K562 (cell line): ENCODE results near the gene GALNS. TPM values are rescaled to one million over a fixed set of nuclear protein-coding genes. Genes with fewer than 3 reads are reported as not detected.

ENCODE experiments used
- ASH1L ChIP-seq: fragments of 450-650 bp; IDR thresholded peaks from 2 replicates; pipeline ENCODE4 v1.6.1; 2018; ENCODE audit warnings: borderline replicate concordance, mild to moderate bottlenecking, low read depth; ENCODE audit not compliant: partially characterized antibody
- ATF7 ChIP-seq: fragments of 450-650 bp; IDR thresholded peaks from 2 replicates; pipeline ENCODE4 v1.7.1; 2014; ENCODE audit warnings: mild to moderate bottlenecking, moderate library complexity
- CREB3L1 ChIP-seq: fragments of 450-650 bp; IDR thresholded peaks from 2 replicates; pipeline ENCODE4 v1.6.1; 2014; ENCODE audit warnings: low read depth, mild to moderate bottlenecking, moderate library complexity, borderline replicate concordance
- E2F1 ChIP-seq: sonication (generic); formaldehyde crosslinking; IDR thresholded peaks from 2 replicates; pipeline ENCODE4 v1.8.1; 2023; ENCODE audit warnings: mild to moderate bottlenecking, missing genetic modification reagents, moderate library complexity
- FOXJ2 ChIP-seq: fragments of 200-800 bp; sonication (Bioruptor generic); IDR thresholded peaks from 2 replicates; pipeline ENCODE4 v1.6.1; 2016; ENCODE audit warnings: missing genetic modification characterization, missing compliant biosample characterization
- FUS ChIP-seq: fragments of 200-400 bp; formaldehyde crosslinking; optimal IDR thresholded peaks from 2 replicates; pipeline ENCODE3; 2017; ENCODE audit warnings: low read depth, low read length
- GTF2E2 ChIP-seq: fragments of 200-800 bp; sonication (Bioruptor generic); IDR thresholded peaks from 2 replicates; pipeline ENCODE4 v1.6.1; 2016; ENCODE audit warnings: missing genetic modification characterization, missing compliant biosample characterization
- JUN ChIP-seq, 2 experiments: sonication (generic) in 1 of 2; formaldehyde crosslinking in 1 of 2; IDR thresholded peaks; 2 replicates each; pipeline versions ENCODE4 v1.6.1 to v1.8.0; 2012 to 2022; ENCODE audit warnings: borderline replicate concordance in 2 of 2, mild to moderate bottlenecking in 2 of 2, improper control_type of control experiment in 1 of 2, low read depth in 1 of 2, low read length in 1 of 2, missing genetic modification reagents in 1 of 2
- PHF20 ChIP-seq: fragments of 450-650 bp; IDR thresholded peaks from 2 replicates; pipeline ENCODE4 v1.6.1; 2018; ENCODE audit not compliant: partially characterized antibody
- PRMT5 ChIP-seq: sonication (generic); formaldehyde crosslinking; IDR thresholded peaks from 2 replicates; pipeline ENCODE4 v1.5.0; 2020; ENCODE audit warnings: missing genetic modification reagents
- RAD21 ChIP-seq, 2 experiments: fragments of 250-450 bp in 1 of 2; fragments of 450-650 bp in 1 of 2; sonication (Bioruptor Pico) in 1 of 2; formaldehyde crosslinking in 1 of 2; IDR thresholded peaks in 1 of 2; conservative IDR thresholded peaks in 1 of 2; 2 replicates each; pipeline versions ENCODE4 v1.4.0 to v1.8.0; 2020 to 2022; ENCODE audit warnings: mild to moderate bottlenecking in 2 of 2, moderate library complexity in 1 of 2
- SIN3B ChIP-seq: fragments of 450-650 bp; IDR thresholded peaks from 2 replicates; pipeline ENCODE4 v1.6.1; 2017; ENCODE audit warnings: low read depth, mild to moderate bottlenecking, moderate library complexity
- TEAD4 ChIP-seq, 2 experiments: sonication (generic) in 1 of 2; formaldehyde crosslinking in 1 of 2; IDR thresholded peaks; 2 replicates each; pipeline versions ENCODE4 v1.6.1 to v1.8.0; 2012 to 2022; ENCODE audit warnings: borderline replicate concordance in 1 of 2, inconsistent platforms in 1 of 2, low read length in 1 of 2, mild to moderate bottlenecking in 1 of 2, missing genetic modification reagents in 1 of 2
- THRAP3 ChIP-seq: fragments of 450-650 bp; IDR thresholded peaks from 2 replicates; pipeline ENCODE4 v1.6.1; 2016; ENCODE audit warnings: mild to moderate bottlenecking, inconsistent platforms, borderline replicate concordance
- THRB ChIP-seq: fragments of 450-650 bp; formaldehyde crosslinking; conservative IDR thresholded peaks from 2 replicates; pipeline ENCODE4 v1.4.0; 2022; ENCODE audit warnings: mild to moderate bottlenecking, missing genetic modification characterization
- XRCC5 ChIP-seq: fragments of 200-400 bp; formaldehyde crosslinking; IDR thresholded peaks from 2 replicates; pipeline ENCODE4 v1.6.1; 2017; ENCODE audit warnings: low read depth, mild to moderate bottlenecking, low read length
- ZNF57 ChIP-seq: fragments of 450-650 bp; formaldehyde crosslinking; IDR thresholded peaks from 2 replicates; pipeline ENCODE4 v1.4.0; 2020; ENCODE audit warnings: mild to moderate bottlenecking, moderate library complexity
- ZNF707 ChIP-seq: fragments of 250-450 bp; sonication (Bioruptor Pico); conservative IDR thresholded peaks from 2 replicates; pipeline ENCODE4 v1.8.0; 2022; ENCODE audit warnings: inconsistent platforms, mild to moderate bottlenecking, moderate library complexity
- ZNF717 ChIP-seq: fragments of 250-450 bp; sonication (Bioruptor Pico); IDR thresholded peaks from 2 replicates; pipeline ENCODE4 v1.5.0; 2021
- polyA plus RNA-seq, 8 experiments: library from polyadenylated mRNA; depleted of rRNA in 4 of 8; stranded (reverse) in 5 of 8; unstranded in 3 of 8; fragments of >200 nt; fragmentation: Nextera tagmentation in 2 of 8; fragmentation: Illumina TruSeq in 1 of 8; extraction: Ambion mirVana in 2 of 8; extraction: Trizol in 1 of 8; gene quantifications; 2 replicates each; pipeline versions ENCODE4 v1.2.1 to v1.2.3, GENCODE V29; 2011 to 2014; ENCODE audit warnings: inconsistent platforms in 1 of 8, missing spikeins in 1 of 8
- total RNA-seq, 7 experiments: library from RNA; depleted of rRNA in 6 of 7; stranded (reverse); fragments of >200 nt in 6 of 7; fragmentation: Illumina TruSeq in 2 of 7; extraction: Trizol in 2 of 7; gene quantifications; 2 replicates each; pipeline versions ENCODE4 v1.2.1 to v1.2.3, GENCODE V29; 2011 to 2021; ENCODE audit warnings: low replicate concordance in 1 of 7
- TF ChIP-seq, protein P1 (sequence below): fragments of 450-650 bp; IDR thresholded peaks from 2 replicates; pipeline ENCODE4 v1.6.1; 2016; ENCODE audit warnings: mild to moderate bottlenecking

Gene GALNS
- total and polyA plus RNA-seq, 9 of the 15 experiments (the other 6 are each of a cell fraction or from before 2014, with no cell fraction given) = 0.38 to 13.2 (median 4.3) TPM

DNA sequence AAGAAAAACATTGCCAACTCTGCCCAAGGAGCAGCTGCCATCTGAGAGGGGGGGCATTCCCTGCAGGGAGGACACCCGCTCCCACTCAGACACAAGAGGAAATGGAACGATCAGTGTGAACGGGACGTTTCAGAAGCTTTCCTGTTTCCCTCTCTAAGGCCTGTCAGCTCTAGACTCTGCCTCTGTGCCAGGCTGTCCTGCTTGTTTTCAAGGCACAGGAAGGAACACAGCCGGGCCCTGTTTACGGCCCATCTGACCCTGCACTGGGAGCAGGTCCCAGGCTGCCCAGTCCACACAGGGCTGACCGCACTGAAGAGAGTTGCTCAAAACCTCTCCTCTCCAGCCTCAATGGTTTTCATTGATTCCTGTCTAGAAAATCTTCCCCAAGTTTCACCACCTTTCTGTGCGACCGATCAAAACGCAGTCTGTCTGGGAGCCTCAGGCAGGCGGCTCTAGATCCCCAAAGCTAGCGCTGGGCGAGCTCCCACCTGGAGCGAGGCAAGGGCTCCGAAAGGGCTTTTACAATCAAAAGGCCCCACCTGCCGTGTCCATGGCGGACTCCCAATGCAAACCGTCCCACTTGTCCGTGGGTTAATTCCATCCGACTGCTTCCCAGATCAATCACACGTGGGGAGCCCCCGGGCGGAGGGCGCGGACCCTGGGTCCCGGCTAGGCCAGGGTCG, 73.2 kb downstream of the GALNS start (continued):
- TF ChIP-seq E2F1 (no peak), TEAD4 (IDR thresholded peaks at IDR 0.05; ENCODE audit: low read length) (no peak), TEAD4 (CRISPR knock-in tag; IDR thresholded peaks at IDR 0.05; ENCODE audit: borderline replicate concordance) (no peak), FUS (no peak), ATF7 (no peak), PHF20 (no peak), ZNF717 (CRISPR knock-in tag) (no peak), GTF2E2 (tag) (no peak), ZNF57 (CRISPR knock-in tag) (no peak), ASH1L (no peak), ZNF707 (CRISPR knock-in tag) (no peak), THRB (CRISPR knock-in tag) (no peak), SIN3B (no peak), FOXJ2 (tag) (no peak), XRCC5 (no peak), PRMT5 (CRISPR knock-in tag) (0 out of 2 replicates have a peak, but pooled peaks have one; percentile 34), THRAP3 (no peak), CREB3L1 (no peak), RAD21 (CRISPR knock-in tag; conservative IDR thresholded peaks at IDR 0.05 in 1 of 2, IDR thresholded peaks at IDR 0.05 in 1 of 2) (0 out of 4 replicates have a peak, but pooled peaks of 1 of the 2 experiments have one; percentile 1), JUN (IDR thresholded peaks at IDR 0.05; ENCODE audit: borderline replicate concordance, low read depth, low read length) (no peak), JUN (CRISPR knock-in tag; IDR thresholded peaks at IDR 0.05; ENCODE audit: borderline replicate concordance) (no peak)
- TF ChIP-seq, protein P1, sequence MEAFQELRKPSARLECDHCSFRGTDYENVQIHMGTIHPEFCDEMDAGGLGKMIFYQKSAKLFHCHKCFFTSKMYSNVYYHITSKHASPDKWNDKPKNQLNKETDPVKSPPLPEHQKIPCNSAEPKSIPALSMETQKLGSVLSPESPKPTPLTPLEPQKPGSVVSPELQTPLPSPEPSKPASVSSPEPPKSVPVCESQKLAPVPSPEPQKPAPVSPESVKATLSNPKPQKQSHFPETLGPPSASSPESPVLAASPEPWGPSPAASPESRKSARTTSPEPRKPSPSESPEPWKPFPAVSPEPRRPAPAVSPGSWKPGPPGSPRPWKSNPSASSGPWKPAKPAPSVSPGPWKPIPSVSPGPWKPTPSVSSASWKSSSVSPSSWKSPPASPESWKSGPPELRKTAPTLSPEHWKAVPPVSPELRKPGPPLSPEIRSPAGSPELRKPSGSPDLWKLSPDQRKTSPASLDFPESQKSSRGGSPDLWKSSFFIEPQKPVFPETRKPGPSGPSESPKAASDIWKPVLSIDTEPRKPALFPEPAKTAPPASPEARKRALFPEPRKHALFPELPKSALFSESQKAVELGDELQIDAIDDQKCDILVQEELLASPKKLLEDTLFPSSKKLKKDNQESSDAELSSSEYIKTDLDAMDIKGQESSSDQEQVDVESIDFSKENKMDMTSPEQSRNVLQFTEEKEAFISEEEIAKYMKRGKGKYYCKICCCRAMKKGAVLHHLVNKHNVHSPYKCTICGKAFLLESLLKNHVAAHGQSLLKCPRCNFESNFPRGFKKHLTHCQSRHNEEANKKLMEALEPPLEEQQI = no peak
